Measurements from ENCODE around the gene CLGN.
A peak's percentile ranks its signal among the peaks of the same experiment; 100 is the strongest.

The CLGN gene

GRCh38 chr4:140374130-140374477 lies 53.3 kb downstream of the CLGN start:
- DNase-seq, result no peak

GRCh38 chr4:140373328-140374129 lies 53.9 kb downstream of the CLGN start, which contains the start of gene SCOC:
Gene SCOC (plus strand): TSS chr4:140373646. CDS start chr4:140379171, 5,525 bp downstream.
- DNase-seq, result peak; percentile 97

GRCh38 chr4:140372751-140373327 lies 54.6 kb downstream of the CLGN start:
- DNase-seq, result peak; percentile 43

GRCh38 chr4:140368686-140369085 lies 58.8 kb downstream of the CLGN start:
- no peak for DNase-seq

GRCh38 chr4:140367738-140368137 lies 59.7 kb downstream of the CLGN start:
- DNase-seq, result no peak

- no peak for DNase-seq
These were observed 63.9 kb downstream of the CLGN start for GRCh38 chr4:140363558-140363957.

GRCh38 chr4:140363051-140363450 lies 64.4 kb downstream of the CLGN start:
- DNase-seq, result no peak

- DNase-seq, result no peak
These were observed 66.3 kb downstream of the CLGN start for GRCh38 chr4:140361099-140361498.

GRCh38 chr4:140359562-140360427 lies 67.7 kb downstream of the CLGN start:
- DNase-seq, result peak; percentile 74

- no peak for DNase-seq
These were observed 69.2 kb downstream of the CLGN start for GRCh38 chr4:140358281-140358680.

- DNase-seq, result no peak
These were observed 69.6 kb downstream of the CLGN start for GRCh38 chr4:140357868-140358267.

GRCh38 chr4:140355288-140355687 lies 72.2 kb downstream of the CLGN start:
- DNase-seq, result no peak

GRCh38 chr4:140353786-140354185 lies 73.7 kb downstream of the CLGN start:
- no peak for DNase-seq

GRCh38 chr4:140351093-140352075 lies 76.1 kb downstream of the CLGN start:
- no peak for DNase-seq

GRCh38 chr4:140349816-140350215 lies 77.6 kb downstream of the CLGN start:
- DNase-seq, result no peak

GRCh38 chr4:140346136-140346535 lies 81.3 kb downstream of the CLGN start:
- DNase-seq, result no peak

- no peak for DNase-seq
These were observed 82.8 kb downstream of the CLGN start for GRCh38 chr4:140344621-140345020.

- DNase-seq, result no peak
These were observed 83.3 kb downstream of the CLGN start for GRCh38 chr4:140344101-140344500.

- DNase-seq, result no peak
These were observed 84.1 kb downstream of the CLGN start for GRCh38 chr4:140343303-140343702.

GRCh38 chr4:140342620-140343019 lies 84.8 kb downstream of the CLGN start:
- no peak for DNase-seq

Measured in KG1 (cell line).